GM19193 (cell line): ENCODE results near the gene SGMS1.

Experiments used
- POLR2A ChIP-seq: IDR thresholded peaks from 4 replicates; pipeline ENCODE4 v1.6.1; 2011; ENCODE audit not compliant: insufficient read depth, insufficient read length; ENCODE audit errors: extremely low read depth

The SGMS1 gene

DNA sequence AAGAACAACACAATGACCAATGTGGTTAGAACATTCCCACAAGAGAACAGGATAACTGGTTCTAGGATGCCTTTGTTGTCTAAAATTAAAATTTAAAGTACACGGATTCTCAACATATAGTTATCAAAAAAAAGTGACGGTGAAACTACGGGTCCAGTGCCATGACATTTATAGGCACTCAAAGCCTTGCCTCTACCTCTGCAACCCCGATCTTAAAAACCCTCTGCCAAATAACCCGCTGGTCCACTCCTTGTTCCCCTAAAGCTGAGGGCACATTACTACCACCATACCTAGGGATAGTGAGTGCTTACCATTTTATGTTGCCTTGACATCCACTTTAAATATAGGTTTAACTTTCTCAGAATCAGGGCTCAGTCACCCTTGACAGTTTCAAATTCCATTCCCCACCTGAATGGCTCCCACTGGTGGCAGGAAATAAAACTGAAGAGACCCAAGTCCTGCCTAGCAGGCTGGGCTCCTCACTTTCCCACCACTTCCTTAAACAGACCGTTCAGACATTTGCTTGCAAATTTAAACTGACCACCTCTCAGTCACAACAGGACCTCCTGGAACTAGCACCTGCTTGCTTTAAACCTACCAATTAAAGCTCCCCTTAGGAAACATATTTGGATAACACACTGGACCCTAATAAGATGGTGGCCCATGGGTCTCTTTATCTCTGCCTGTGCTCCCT is 202.6 kb downstream of the SGMS1 start:
- TF ChIP-seq POLR2A, result no peak

GRCh38 chr10:50420196-50420595 is 203.6 kb downstream of the SGMS1 start:
- no peak for TF ChIP-seq POLR2A

GRCh38 chr10:50419756-50420155 is 204.0 kb downstream of the SGMS1 start:
- TF ChIP-seq POLR2A, result no peak

DNA sequence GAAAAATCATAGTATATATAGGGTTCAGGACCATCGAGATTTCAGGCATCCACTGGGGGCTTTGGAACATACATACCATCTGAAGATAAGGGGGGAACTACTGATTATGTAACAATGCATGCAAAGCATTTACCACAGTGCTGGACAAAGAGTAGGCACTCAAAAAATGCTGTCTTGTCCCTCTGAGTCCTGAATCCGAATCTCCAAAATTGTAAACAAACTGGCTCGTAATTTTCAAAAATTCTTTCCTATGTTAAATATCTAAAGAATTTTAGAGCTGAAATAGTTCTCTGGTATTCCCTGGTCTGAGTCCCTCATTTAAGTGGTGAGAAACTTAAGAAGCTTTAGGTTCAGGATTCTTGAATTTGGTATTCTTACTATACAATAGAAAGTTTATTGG is 204.7 kb downstream of the SGMS1 start:
- TF ChIP-seq POLR2A, result no peak

DNA sequence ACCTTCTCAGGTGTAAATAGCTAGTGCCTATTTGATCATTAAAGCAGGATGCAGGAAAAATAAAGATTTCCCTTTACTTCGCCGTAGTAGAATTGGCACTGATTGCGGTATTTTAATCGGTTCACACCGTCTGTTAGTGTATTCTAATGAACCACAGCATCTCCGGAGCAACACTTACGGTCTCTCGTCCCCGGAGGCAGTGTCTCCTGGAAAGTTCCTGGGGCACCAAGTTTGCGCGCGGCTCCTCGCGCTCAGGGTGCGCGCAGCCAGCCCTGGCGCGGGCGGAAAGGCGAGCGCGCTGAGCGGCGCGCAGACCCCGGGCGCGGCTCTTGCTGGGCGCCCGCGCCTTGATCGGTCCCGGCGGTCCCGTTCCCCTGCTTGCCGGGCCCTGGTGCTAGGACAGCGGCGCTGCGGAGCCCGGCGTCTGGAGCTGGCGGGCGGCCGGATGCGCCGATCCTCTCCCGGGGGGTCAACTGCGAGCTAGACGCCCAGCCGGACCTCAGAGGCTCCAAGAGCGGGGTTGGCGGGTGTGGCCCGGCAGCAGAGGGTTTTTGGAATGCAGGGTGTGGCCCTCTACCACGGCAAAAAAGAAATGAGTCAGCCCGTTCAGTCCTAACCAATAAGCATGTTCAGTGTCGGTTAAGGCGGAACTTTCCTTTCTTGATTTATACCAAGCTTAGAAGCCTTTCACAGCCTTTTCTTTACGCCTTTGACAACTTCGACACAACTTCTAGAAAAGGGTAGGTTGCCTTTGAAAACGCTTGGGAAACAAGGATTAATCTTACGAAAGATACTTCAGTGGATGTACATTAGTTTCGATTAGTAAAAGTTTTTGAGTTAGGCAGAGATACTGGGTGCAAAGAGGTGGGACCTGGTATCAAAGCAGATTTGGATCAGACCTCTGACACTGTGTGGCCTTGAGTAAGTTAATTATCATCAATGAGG is 205.6 kb downstream of the SGMS1 start:
- peak; percentile 88 for TF ChIP-seq POLR2A

DNA sequence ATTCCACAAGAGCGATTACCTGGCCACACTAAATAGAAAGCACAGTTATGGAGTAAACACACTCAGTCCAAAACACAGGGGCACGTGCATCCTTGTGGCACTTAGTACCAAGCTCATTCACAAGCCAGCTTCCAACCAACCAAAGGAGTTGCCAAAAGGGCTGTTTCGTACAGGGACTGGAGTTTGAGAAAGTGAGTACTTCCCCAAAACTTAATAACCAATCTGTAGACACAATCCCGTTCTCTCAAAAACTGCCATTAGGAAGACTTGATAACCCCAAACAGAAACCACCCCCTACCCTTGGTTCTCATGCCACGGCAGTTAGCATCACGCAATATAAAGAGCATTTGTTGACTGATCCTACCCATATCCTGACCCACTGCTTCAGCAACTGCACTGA is 206.3 kb downstream of the SGMS1 start:
- no peak for TF ChIP-seq POLR2A

DNA sequence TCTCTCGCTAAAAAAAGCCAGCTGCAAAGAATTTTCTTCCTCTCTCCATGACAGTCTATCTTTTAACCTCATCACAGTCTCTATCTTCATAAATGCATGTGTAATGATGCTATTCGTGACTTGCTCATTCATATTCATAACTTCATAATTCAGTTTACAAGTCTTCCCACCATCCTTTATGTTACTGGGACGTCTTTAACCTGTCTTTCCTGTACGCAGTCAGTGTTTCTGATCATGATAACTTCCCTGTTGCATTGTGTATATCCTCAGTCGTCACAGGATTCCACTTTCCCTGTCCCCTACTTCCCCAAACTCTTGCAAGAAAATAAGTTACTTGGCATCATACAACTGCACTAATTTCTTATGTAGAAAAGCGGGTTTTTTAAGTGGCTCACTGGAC is 206.9 kb downstream of the SGMS1 start:
- no peak for TF ChIP-seq POLR2A

DNA sequence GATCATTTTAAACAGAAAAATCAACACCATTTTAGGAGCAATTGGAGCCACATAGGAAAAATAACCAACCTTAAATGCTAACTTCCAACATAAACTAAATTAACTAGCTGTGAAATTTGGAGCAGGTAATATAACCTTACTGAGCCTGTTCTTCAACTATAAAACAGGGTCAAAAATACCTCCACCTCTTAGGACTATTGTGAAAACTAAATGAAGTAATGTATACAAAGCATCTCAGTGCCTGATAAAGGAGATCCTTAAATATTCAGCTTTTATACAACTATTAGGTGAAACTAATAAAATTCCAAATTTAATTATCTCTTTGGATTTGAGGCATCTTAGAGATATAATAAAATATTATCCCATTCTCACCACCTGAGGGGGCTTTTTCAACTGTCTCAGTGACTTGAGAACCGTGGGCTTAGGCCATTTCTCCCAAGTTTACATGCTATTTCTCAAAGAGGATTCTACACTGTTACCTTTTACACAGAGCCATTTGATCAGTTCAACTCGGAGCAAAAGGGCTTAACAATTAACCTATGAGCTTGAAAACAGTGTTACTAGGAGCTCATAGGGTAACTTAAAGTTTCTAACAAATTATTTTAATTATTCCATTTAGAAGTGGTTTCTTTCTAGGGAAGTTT is 207.5 kb downstream of the SGMS1 start:
- no peak for TF ChIP-seq POLR2A

DNA sequence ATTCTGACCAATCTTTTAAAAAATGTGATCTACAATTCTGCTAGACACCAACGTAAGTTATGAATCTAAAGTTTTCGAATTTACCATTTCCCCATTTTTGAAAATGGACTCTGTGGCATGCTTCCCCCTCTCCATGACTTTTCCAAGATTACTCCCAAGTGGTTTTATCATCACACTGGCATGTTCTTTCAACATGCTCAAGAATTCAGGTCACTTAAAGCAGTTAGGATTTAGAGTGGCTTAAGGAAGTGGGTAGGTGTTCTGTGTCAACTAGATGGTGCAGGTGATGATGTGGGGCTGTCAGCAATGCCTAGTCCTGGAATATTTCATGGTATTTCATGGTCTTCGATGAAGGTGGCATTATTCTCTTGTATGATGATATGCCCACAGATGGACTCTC is 208.5 kb downstream of the SGMS1 start:
- TF ChIP-seq POLR2A, result no peak

GRCh38 chr10:50410066-50410811 is 213.5 kb downstream of the SGMS1 start:
- TF ChIP-seq POLR2A, result no peak

DNA sequence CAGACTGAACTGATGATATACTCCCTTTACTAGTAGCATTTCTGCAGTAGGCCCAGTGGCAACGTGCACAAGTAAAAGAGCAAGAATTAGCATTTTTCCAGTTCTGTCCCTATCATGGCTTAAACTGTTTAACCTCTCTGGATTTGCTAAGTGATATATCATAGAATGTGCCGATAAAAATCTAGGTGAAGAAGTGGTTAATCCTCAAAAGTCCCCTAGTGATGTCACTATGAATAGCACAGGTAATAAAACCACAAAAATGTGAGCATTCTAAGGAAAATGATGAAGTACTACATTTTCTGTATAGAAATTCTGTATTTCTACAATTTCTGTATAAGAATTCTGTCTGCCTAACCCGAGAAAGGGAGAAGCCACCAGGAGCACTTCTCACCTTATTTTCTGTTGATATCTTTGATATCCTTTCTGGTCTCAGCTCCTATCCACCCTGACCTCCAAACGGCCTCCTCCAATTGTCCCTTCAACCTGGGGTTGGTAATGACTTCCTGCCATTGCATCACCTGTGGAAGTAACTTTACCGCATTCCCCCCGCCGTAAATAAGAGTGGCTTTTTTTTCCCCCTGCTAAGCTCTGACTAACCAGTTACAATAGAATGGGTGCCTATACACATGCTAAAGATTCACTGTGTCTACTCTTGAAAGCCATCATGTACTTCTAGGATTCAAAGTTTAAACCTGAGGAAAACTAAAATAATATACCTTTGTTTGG is 216.5 kb downstream of the SGMS1 start:
- no peak for TF ChIP-seq POLR2A

GRCh38 chr10:50406457-50407070 is 217.2 kb downstream of the SGMS1 start:
- no peak for TF ChIP-seq POLR2A

- no peak for TF ChIP-seq POLR2A
Measured at GRCh38 chr10:50405723-50406122, 218.0 kb downstream of the SGMS1 start.
